ENCODE measurements around the gene MYO10.
A peak's percentile ranks its signal among the peaks of the same experiment; 100 is the strongest.
"Not testable (repeated sequence)": the region's sequence is repeated elsewhere in the genome, so short reads cannot be mapped to it uniquely, and the experiment has no call there.

The MYO10 gene

GRCh38 chr5:16884595-16884994 lies 51.5 kb downstream of the MYO10 start:
- DNase-seq, result no peak

GRCh38 chr5:16883806-16884205 lies 52.3 kb downstream of the MYO10 start:
- DNase-seq, result no peak

- DNase-seq, result no peak
Observed at GRCh38 chr5:16883176-16883575, 52.9 kb downstream of the MYO10 start.

- DNase-seq, result no peak
Observed at GRCh38 chr5:16881251-16881650, 54.8 kb downstream of the MYO10 start.

- DNase-seq, result no peak
Observed at GRCh38 chr5:16880547-16880946, 55.5 kb downstream of the MYO10 start.

- no peak for DNase-seq
Observed at GRCh38 chr5:16879650-16880049, 56.4 kb downstream of the MYO10 start.

- no peak for DNase-seq
Observed at GRCh38 chr5:16879191-16879590, 56.9 kb downstream of the MYO10 start.

- no peak for DNase-seq
Observed at GRCh38 chr5:16877267-16877935, 58.7 kb downstream of the MYO10 start.

GRCh38 chr5:16874424-16874823 lies 61.7 kb downstream of the MYO10 start:
- not testable (repeated sequence) for DNase-seq

- DNase-seq, result no peak
Observed at GRCh38 chr5:16871746-16872339, 64.2 kb downstream of the MYO10 start.

GRCh38 chr5:16870878-16871277 lies 65.2 kb downstream of the MYO10 start:
- no peak for DNase-seq

GRCh38 chr5:16869821-16870796 lies 66.0 kb downstream of the MYO10 start:
- no peak for DNase-seq

- DNase-seq, result no peak
Observed at GRCh38 chr5:16867577-16867953, 68.5 kb downstream of the MYO10 start.

- DNase-seq, result no peak
Observed at GRCh38 chr5:16866795-16867576, 69.1 kb downstream of the MYO10 start.

- DNase-seq, result no peak
Observed at GRCh38 chr5:16866273-16866672, 69.8 kb downstream of the MYO10 start.

- DNase-seq, result no peak
Observed at GRCh38 chr5:16865151-16865550, 70.9 kb downstream of the MYO10 start.

GRCh38 chr5:16864631-16865131 lies 71.4 kb downstream of the MYO10 start:
- no peak for DNase-seq

GRCh38 chr5:16863469-16863946 lies 72.6 kb downstream of the MYO10 start:
- no peak for DNase-seq

GRCh38 chr5:16862777-16863176 lies 73.3 kb downstream of the MYO10 start:
- DNase-seq, result no peak

- no peak for DNase-seq
Observed at GRCh38 chr5:16859346-16859745, 76.7 kb downstream of the MYO10 start.

GRCh38 chr5:16858151-16858550 lies 77.9 kb downstream of the MYO10 start:
- DNase-seq, result no peak

GRCh38 chr5:16857635-16858034 lies 78.5 kb downstream of the MYO10 start:
- no peak for DNase-seq

GRCh38 chr5:16856531-16856930 lies 79.6 kb downstream of the MYO10 start:
- DNase-seq, result peak; percentile 33

All from 8988T (cell line).